OCI-LY3 (cell line): ENCODE data around the gene CTNNBL1.

Source experiments
- EZH2phosphoT487 ChIP-seq: fragments of 200-600 bp; shearing (Covaris generic); IDR thresholded peaks from 2 replicates; pipeline ENCODE4 v1.6.1; 2018; ENCODE audit warnings: antibody characterized with exemption, mixed run types, low read depth
- TF ChIP-seq, protein P1 (sequence below): fragments of 200-600, 300-600 bp; sonication (generic); IDR thresholded peaks from 2 replicates; pipeline ENCODE4 v1.5.1; 2014; ENCODE audit warnings: antibody characterized with exemption, low read length, low read depth

GRCh38 chr20:37680420-37680819 is 13.4 kb upstream of the CTNNBL1 start:
- TF ChIP-seq, protein P1, sequence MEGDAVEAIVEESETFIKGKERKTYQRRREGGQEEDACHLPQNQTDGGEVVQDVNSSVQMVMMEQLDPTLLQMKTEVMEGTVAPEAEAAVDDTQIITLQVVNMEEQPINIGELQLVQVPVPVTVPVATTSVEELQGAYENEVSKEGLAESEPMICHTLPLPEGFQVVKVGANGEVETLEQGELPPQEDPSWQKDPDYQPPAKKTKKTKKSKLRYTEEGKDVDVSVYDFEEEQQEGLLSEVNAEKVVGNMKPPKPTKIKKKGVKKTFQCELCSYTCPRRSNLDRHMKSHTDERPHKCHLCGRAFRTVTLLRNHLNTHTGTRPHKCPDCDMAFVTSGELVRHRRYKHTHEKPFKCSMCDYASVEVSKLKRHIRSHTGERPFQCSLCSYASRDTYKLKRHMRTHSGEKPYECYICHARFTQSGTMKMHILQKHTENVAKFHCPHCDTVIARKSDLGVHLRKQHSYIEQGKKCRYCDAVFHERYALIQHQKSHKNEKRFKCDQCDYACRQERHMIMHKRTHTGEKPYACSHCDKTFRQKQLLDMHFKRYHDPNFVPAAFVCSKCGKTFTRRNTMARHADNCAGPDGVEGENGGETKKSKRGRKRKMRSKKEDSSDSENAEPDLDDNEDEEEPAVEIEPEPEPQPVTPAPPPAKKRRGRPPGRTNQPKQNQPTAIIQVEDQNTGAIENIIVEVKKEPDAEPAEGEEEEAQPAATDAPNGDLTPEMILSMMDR = no peak
- TF ChIP-seq EZH2phosphoT487 = no peak
